ENCODE data around the gene SLC39A11.
"Not testable (repeated sequence)": the region's sequence is repeated elsewhere in the genome, so short reads cannot be mapped to it uniquely, and the experiment has no call there.

SLC39A11 gene

GRCh38 chr17:72822358-72823023 is 270.0 kb downstream of the SLC39A11 start:
- DNase-seq, result no peak

GRCh38 chr17:72816406-72816805 is 276.1 kb downstream of the SLC39A11 start:
- no peak for DNase-seq

- DNase-seq, result no peak
Measured at GRCh38 chr17:72813481-72813880, 279.0 kb downstream of the SLC39A11 start.

- peak; percentile 77 for DNase-seq
Measured at GRCh38 chr17:72812823-72813222, 279.7 kb downstream of the SLC39A11 start.

- DNase-seq, result no peak
Measured at GRCh38 chr17:72811976-72812687, 280.4 kb downstream of the SLC39A11 start.

GRCh38 chr17:72810991-72811508 is 281.4 kb downstream of the SLC39A11 start:
- no peak for DNase-seq

GRCh38 chr17:72806011-72806410 is 286.5 kb downstream of the SLC39A11 start:
- no peak for DNase-seq

- peak; percentile 9 for DNase-seq
Measured at GRCh38 chr17:72804949-72805707, 287.4 kb downstream of the SLC39A11 start.

GRCh38 chr17:72802726-72803125 is 289.8 kb downstream of the SLC39A11 start:
- DNase-seq, result no peak

- no peak for DNase-seq
Measured at GRCh38 chr17:72797142-72797541, 295.3 kb downstream of the SLC39A11 start.

- DNase-seq, result no peak
Measured at GRCh38 chr17:72795941-72796340, 296.5 kb downstream of the SLC39A11 start.

- DNase-seq, result no peak
Measured at GRCh38 chr17:72794152-72794551, 298.3 kb downstream of the SLC39A11 start.

GRCh38 chr17:72792771-72793170 is 299.7 kb downstream of the SLC39A11 start:
- DNase-seq, result no peak

- no peak for DNase-seq
Measured at GRCh38 chr17:72790190-72790589, 302.3 kb downstream of the SLC39A11 start.

GRCh38 chr17:72789711-72790110 is 302.8 kb downstream of the SLC39A11 start:
- no peak for DNase-seq

- peak; percentile 68 for DNase-seq
Measured at GRCh38 chr17:72788950-72789585, 303.4 kb downstream of the SLC39A11 start.

GRCh38 chr17:72786209-72786608 is 306.3 kb downstream of the SLC39A11 start:
- no peak for DNase-seq

- no peak for DNase-seq
Measured at GRCh38 chr17:72782985-72783701, 309.3 kb downstream of the SLC39A11 start.

- not testable (repeated sequence) for DNase-seq
Measured at GRCh38 chr17:72782437-72782836, 310.1 kb downstream of the SLC39A11 start.

GRCh38 chr17:72778169-72779151 is 314.0 kb downstream of the SLC39A11 start:
- DNase-seq, result no peak

- DNase-seq, result no peak
Measured at GRCh38 chr17:72775919-72776318, 316.6 kb downstream of the SLC39A11 start.

Measured in EL (cell line).